Psoas muscle (tissue), 8 donors: ENCODE measurements around the gene MARK4. TPM values are rescaled to one million over a fixed set of nuclear protein-coding genes. Genes with fewer than 3 reads are reported as not detected.
A peak's percentile ranks its signal among the peaks of the same experiment; 100 is the strongest.

Experiments used
- ATAC-seq, 4 donors: fragments of 200-7000 bp; cut with Tn5 transposase; one replicate each; pipeline ENCODE4 v1.9.1; 2020; ENCODE audit warnings: moderate library complexity in 3 of 4, mild to moderate bottlenecking in 2 of 4
- DNase-seq, 2 donors: peaks; one replicate each; pipeline ENCODE4 v3.0.0-alpha.2; 2020
- H3K27ac ChIP-seq: fragments of 200-600 bp; one replicate; pipeline ENCODE4 v1.8.0; 2022
- H3K27me3 ChIP-seq, 3 donors: fragments of 200-600 bp in 1 of 3; one replicate each; pipeline versions ENCODE4 v1.6.1 to v1.8.0; 2013 to 2022; ENCODE audit warnings: low read length in 2 of 3, mild to moderate bottlenecking in 2 of 3, moderate library complexity in 1 of 3; ENCODE audit not compliant: insufficient read depth in 3 of 3
- H3K36me3 ChIP-seq, 2 donors: fragments of 200-600 bp in 1 of 2; one replicate each; pipeline versions ENCODE4 v1.6.1 to v1.8.0; 2013 to 2022; ENCODE audit warnings: low read depth in 1 of 2, mild to moderate bottlenecking in 1 of 2, moderate library complexity in 1 of 2; ENCODE audit not compliant: insufficient read depth in 1 of 2
- H3K4me1 ChIP-seq: fragments of 200-600 bp; one replicate; pipeline ENCODE4 v1.8.0; 2022
- H3K4me3 ChIP-seq: fragments of 200-600 bp; one replicate; pipeline ENCODE4 v1.8.0; 2022; ENCODE audit warnings: mild to moderate bottlenecking
- H3K9me3 ChIP-seq: fragments of 200-600 bp; one replicate; pipeline ENCODE4 v1.8.0; 2022
- WGBS, 3 donors: extraction: QIAGEN DNeasy Blood & Tissue Kit; methylation state at CpG; one replicate each; pipeline versions ENCODE4 v1.1.6 to v1.1.7; 2013; 5-methylcytosine and 5-hydroxymethylcytosine counted together
- intact Hi-C, 2 donors: fragments of 100-400 bp; cut with DNase I; formaldehyde crosslinking; loops; one replicate each; pipeline versions ENCODE4 v1.11.0 to v1.14.2; 2022
- polyA plus RNA-seq, 3 donors: library from polyadenylated mRNA; stranded (reverse); fragments of 200-250 nt; gene quantifications; one replicate each; pipeline ENCODE4 v1.2.3, GENCODE V29; 2013
- total RNA-seq, 4 donors: library from RNA; stranded (reverse); fragmentation: NEBNext Ultra II Directional in 2 of 4; extraction: Animal tissue kit (Norgen Biotek cat#: 25700) in 2 of 4; gene quantifications; one replicate each; pipeline versions ENCODE4 v1.2.1 to v1.2.4, GENCODE V29; 2021 to 2023
- TF ChIP-seq, protein P1 (sequence below): fragments of 200-600 bp; IDR thresholded peaks from one replicate; pipeline ENCODE4 v1.8.0; 2022; ENCODE audit warnings: antibody characterized with exemption
- donor health status: healthy with polysubstance abuse.
- donor health status: DM: no; HTN: no; CAD: no; lungs with moderate emphysema.
- donor health status: Bipolar disorder and iron deficiency.
- donor health status: healthy.
- donor health status: DM: yes; HTN: yes; CAD: no.
- donor health status: DM: no; HTN: no; CAD: no.
- donor health status: DM: no; HTN: no; CAD: no.
- donor health status: DM: yes; HTN: yes; CAD: no.

Gene MARK4
- total and polyA plus RNA-seq, 7 donors, result 11.0 to 37.7 (median 29.7) TPM

GRCh38 chr19:45254044-45254531 lies 3.0 kb downstream of the MARK4 start:
- ATAC-seq (no peak), DNase-seq (no peak)
- H3K4me3 ChIP-seq, result no peak overlapping the region
- 66 to 68% (median 67%) methylated on average over 6 to 11 of the region's 11 CpGs for WGBS, 3 donors
- TF ChIP-seq, protein P1, sequence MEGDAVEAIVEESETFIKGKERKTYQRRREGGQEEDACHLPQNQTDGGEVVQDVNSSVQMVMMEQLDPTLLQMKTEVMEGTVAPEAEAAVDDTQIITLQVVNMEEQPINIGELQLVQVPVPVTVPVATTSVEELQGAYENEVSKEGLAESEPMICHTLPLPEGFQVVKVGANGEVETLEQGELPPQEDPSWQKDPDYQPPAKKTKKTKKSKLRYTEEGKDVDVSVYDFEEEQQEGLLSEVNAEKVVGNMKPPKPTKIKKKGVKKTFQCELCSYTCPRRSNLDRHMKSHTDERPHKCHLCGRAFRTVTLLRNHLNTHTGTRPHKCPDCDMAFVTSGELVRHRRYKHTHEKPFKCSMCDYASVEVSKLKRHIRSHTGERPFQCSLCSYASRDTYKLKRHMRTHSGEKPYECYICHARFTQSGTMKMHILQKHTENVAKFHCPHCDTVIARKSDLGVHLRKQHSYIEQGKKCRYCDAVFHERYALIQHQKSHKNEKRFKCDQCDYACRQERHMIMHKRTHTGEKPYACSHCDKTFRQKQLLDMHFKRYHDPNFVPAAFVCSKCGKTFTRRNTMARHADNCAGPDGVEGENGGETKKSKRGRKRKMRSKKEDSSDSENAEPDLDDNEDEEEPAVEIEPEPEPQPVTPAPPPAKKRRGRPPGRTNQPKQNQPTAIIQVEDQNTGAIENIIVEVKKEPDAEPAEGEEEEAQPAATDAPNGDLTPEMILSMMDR, result peak; percentile 4
- H3K27ac ChIP-seq, result no peak overlapping the region
- H3K27me3 ChIP-seq, result no peaks in the 10 kb centered on the region
- intact Hi-C loops, result loop anchor here (5.0 kb wide), 1 partner anchor 83 kb away; no protein-coding TSS in a partner anchor
- peaks cover 16% of the 10 kb centered on the region for H3K4me1 ChIP-seq
- no peaks in the 10 kb centered on the region for H3K9me3 ChIP-seq
- no peaks in the 10 kb centered on the region for H3K36me3 ChIP-seq

GRCh38 chr19:45255611-45256157 lies 4.6 kb downstream of the MARK4 start:
- Histone ChIP-seq H3K27me3 (no peaks in the 10 kb centered on the region), H3K4me3 (no peak overlapping the region), H3K36me3 (peaks cover 0 to 5% of the 10 kb centered on the region in 2 donors), H3K27ac (no peak overlapping the region), H3K4me1 (peaks cover 16% of the 10 kb centered on the region), H3K9me3 (no peaks in the 10 kb centered on the region)
- intact Hi-C loops, result no loop called here
- ATAC-seq (no peak), DNase-seq (no peak)
- 77 to 86% (median 83%) methylated on average over 9 of the region's 9 CpGs for WGBS, 3 donors
- TF ChIP-seq, protein P1, result no peak

GRCh38 chr19:45256836-45257235 lies 5.8 kb downstream of the MARK4 start:
- H3K9me3 ChIP-seq, result no peaks in the 10 kb centered on the region
- peaks cover 16% of the 10 kb centered on the region for H3K4me1 ChIP-seq
- TF ChIP-seq, protein P1, result no peak
- no peak overlapping the region for H3K4me3 ChIP-seq
- DNase-seq, result no peak
- H3K36me3 ChIP-seq, result peaks cover 0 to 10% of the 10 kb centered on the region in 2 donors
- H3K27ac ChIP-seq, result no peak overlapping the region
- intact Hi-C loops, result no loop called here
- 94 to 97% (median 95%) methylated on average over 4 of the region's 4 CpGs for WGBS, 3 donors
- ATAC-seq, result no peak
- no peaks in the 10 kb centered on the region for H3K27me3 ChIP-seq

DNA sequence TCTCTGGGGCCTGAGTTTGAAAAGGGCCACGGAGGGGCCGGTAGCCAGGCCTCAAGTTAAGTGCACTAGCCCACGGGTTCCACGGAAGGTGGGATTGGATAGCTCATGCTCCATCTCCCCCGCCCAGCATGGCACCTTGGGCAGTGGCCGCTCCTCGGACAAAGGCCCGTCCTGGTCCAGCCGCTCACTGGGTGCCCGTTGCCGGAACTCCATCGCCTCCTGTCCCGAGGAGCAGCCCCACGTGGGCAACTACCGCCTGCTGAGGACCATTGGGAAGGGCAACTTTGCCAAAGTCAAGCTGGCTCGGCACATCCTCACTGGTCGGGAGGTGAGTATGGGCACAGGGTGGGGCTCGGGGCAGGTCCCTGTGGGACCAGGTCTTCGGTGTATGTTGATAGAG lies 7.8 kb downstream of the MARK4 start:
- ATAC-seq, result no peak
- Histone ChIP-seq H3K9me3 (no peaks in the 10 kb centered on the region), H3K36me3 (peaks cover 0 to 10% of the 10 kb centered on the region in 2 donors), H3K27me3 (no peaks in the 10 kb centered on the region), H3K4me3 (no peak overlapping the region), H3K27ac (no peak overlapping the region), H3K4me1 (peaks cover 4% of the 10 kb centered on the region)
- TF ChIP-seq, protein P1, result no peak
- intact Hi-C loops, result no loop called here
- no peak for DNase-seq
- 92 to 94% (median 94%) methylated on average over 19 of the region's 19 CpGs for WGBS, 3 donors

GRCh38 chr19:45262570-45262969 lies 11.5 kb downstream of the MARK4 start:
- WGBS, 3 donors, result 79 to 85% (median 79%) methylated on average over 6 of the region's 6 CpGs
- H3K4me1 ChIP-seq, result no peaks in the 10 kb centered on the region
- H3K36me3 ChIP-seq, result peaks cover 0 to 26% of the 10 kb centered on the region in 2 donors
- H3K9me3 ChIP-seq, result no peaks in the 10 kb centered on the region
- no peaks in the 10 kb centered on the region for H3K27me3 ChIP-seq
- DNase-seq (no peak), ATAC-seq (no peak)
- H3K4me3 ChIP-seq, result no peak overlapping the region
- intact Hi-C loops, result no loop called here
- H3K27ac ChIP-seq, result no peak overlapping the region
- TF ChIP-seq, protein P1, result no peak
